GM10248 (cell line): ENCODE measurements around the gene ZNF98.

Source experiments
- CTCF ChIA-PET: fragments of 300-600 bp; sonication (Branson Sonifier 250); formaldehyde crosslinking; extraction: SDS; loops from one replicate; lab custom pipeline; 2021; ENCODE audit warnings: antibody characterized with exemption; lab: Yijun Ruan, JAX
- POLR2A ChIA-PET: fragments of 350-650 bp; sonication (Branson Sonifier 250); formaldehyde crosslinking; extraction: SDS; loops from one replicate; lab custom pipeline; 2020; ENCODE audit warnings: antibody characterized with exemption; lab: Yijun Ruan, JAX
- DNase-seq: peaks from one replicate; pipeline ENCODE4 v3.0.0; 2012; ENCODE audit errors: extremely low spot score
- CTCF ChIP-seq: IDR thresholded peaks from 2 replicates; pipeline ENCODE4 v1.5.1; 2012; ENCODE audit warnings: mild to moderate bottlenecking, low read depth; ENCODE audit errors: extremely low read depth, missing control alignments, control extremely low read depth

The ZNF98 gene

GRCh38 chr19:22422211-22422610 lies at the start of gene ZNF98:
Gene ZNF98, minus strand, starts transcription at chr19:22422346. Its CDS starts 122 bp downstream, at chr19:22422224.
- no peak for DNase-seq

GRCh38 chr19:22446605-22447004 lies 24.5 kb upstream of the ZNF98 start:
- TF ChIP-seq CTCF: no peak
- ChIA-PET POLR2A (no interaction called here), CTCF (interaction anchor here (1.2 kb wide), 1 partner anchor 12 kb away, joined by 3 read pairs; no protein-coding TSS in a partner anchor)
- DNase-seq: no peak

More at GRCh38 chr19:22422211-22422610, at the start of gene ZNF98:
- ChIA-PET CTCF (no interaction called here), POLR2A (no interaction called here)
- TF ChIP-seq CTCF: no peak

GRCh38 chr19:22438011-22438410 lies 15.9 kb upstream of the ZNF98 start:
- CTCF ChIA-PET: interaction anchor here (1.6 kb wide), 1 partner anchor 12 kb away, joined by 3 read pairs; no protein-coding TSS in a partner anchor
- DNase-seq: no peak
- no peak for TF ChIP-seq CTCF
- POLR2A ChIA-PET: no interaction called here

- CTCF ChIA-PET: interaction anchor here (1.3 kb wide), 1 partner anchor 44 kb away, joined by 4 read pairs; no protein-coding TSS in a partner anchor
- POLR2A ChIA-PET: no interaction called here
- no peak for TF ChIP-seq CTCF
- DNase-seq: no peak
Observed at GRCh38 chr19:22427960-22428913, 6.1 kb upstream of the ZNF98 start.

GRCh38 chr19:22427547-22427946 lies 5.4 kb upstream of the ZNF98 start:
- TF ChIP-seq CTCF: no peak
- no peak for DNase-seq
- POLR2A ChIA-PET: no interaction called here
- CTCF ChIA-PET: no interaction called here

- DNase-seq: no peak
- TF ChIP-seq CTCF: no peak
- ChIA-PET POLR2A (no interaction called here), CTCF (no interaction called here)
Observed at GRCh38 chr19:22426901-22427300, 4.8 kb upstream of the ZNF98 start.
